NCI-H526 (cell line): ENCODE measurements around the gene TJP2.

Experiments
- DNase-seq, 2 experiments: peaks; one replicate each; lab custom pipeline; 2025; lab: John Stamatoyannopoulos, UW

TJP2 gene

GRCh38 chr9:69173891-69174615, at the start of gene TJP2:
Gene TJP2, plus strand, starts transcription at chr9:69174277. Its CDS starts 96 bp downstream, at chr9:69174373.
- peak; percentile 20 to 79 for DNase-seq

GRCh38 chr9:69130456-69131441, 43.3 kb upstream of the TJP2 start:
- DNase-seq: no peak

GRCh38 chr9:69131682-69132081, 42.4 kb upstream of the TJP2 start:
- DNase-seq: no peak

- DNase-seq: no peak
Observed at GRCh38 chr9:69132361-69132760, 41.7 kb upstream of the TJP2 start.

- DNase-seq: no peak
Observed at GRCh38 chr9:69134412-69134811, 39.7 kb upstream of the TJP2 start.

- no peak for DNase-seq
Observed at GRCh38 chr9:69136185-69136584, 37.9 kb upstream of the TJP2 start.

- no peak for DNase-seq
Observed at GRCh38 chr9:69136779-69137178, 37.3 kb upstream of the TJP2 start.

GRCh38 chr9:69137311-69137710, 36.8 kb upstream of the TJP2 start:
- DNase-seq: no peak

- no peak for DNase-seq
Observed at GRCh38 chr9:69139596-69139995, 34.5 kb upstream of the TJP2 start.

- DNase-seq: no peak
Observed at GRCh38 chr9:69140123-69140735, 33.8 kb upstream of the TJP2 start.

- DNase-seq: no peak
Observed at GRCh38 chr9:69141851-69142250, 32.2 kb upstream of the TJP2 start.

- peak in 1 of 2 experiments; percentile 8 for DNase-seq
Observed at GRCh38 chr9:69143291-69143690, 30.8 kb upstream of the TJP2 start.

- DNase-seq: no peak
Observed at GRCh38 chr9:69145144-69145715, 28.8 kb upstream of the TJP2 start.

- DNase-seq: no peak
Observed at GRCh38 chr9:69147041-69147834, 26.8 kb upstream of the TJP2 start.

- DNase-seq: peak in 1 of 2 experiments; percentile 37
Observed at GRCh38 chr9:69149321-69149807, 24.7 kb upstream of the TJP2 start.

GRCh38 chr9:69151506-69151905, 22.6 kb upstream of the TJP2 start:
- no peak for DNase-seq

- DNase-seq: no peak
Observed at GRCh38 chr9:69153707-69154521, 20.2 kb upstream of the TJP2 start.

- DNase-seq: peak; percentile 35 to 68
Observed at GRCh38 chr9:69155341-69156030, 18.6 kb upstream of the TJP2 start.

- no peak for DNase-seq
Observed at GRCh38 chr9:69157751-69158466, 16.2 kb upstream of the TJP2 start.
